Retinal pigment epithelial cell (primary cell): ENCODE results near the gene MOCS3.
A peak's percentile ranks its signal among the peaks of the same experiment; 100 is the strongest.

Experiments
- DNase-seq: peaks from one replicate; pipeline ENCODE4 v3.0.0-alpha.2; 2010; ENCODE audit warnings: low read depth
- H3K4me3 ChIP-seq: 2 replicates; pipeline ENCODE4 v1.5.1; 2011; ENCODE audit warnings: mild to moderate bottlenecking, low read length, control low read depth, moderate library complexity
- CTCF ChIP-seq: conservative IDR thresholded peaks from 2 replicates; pipeline ENCODE4 v1.5.1; 2011; ENCODE audit warnings: low read depth, low read length, control low read depth, inconsistent platforms

The MOCS3 gene

GRCh38 chr20:50926530-50926929, 32.1 kb upstream of the MOCS3 start:
- H3K4me3 ChIP-seq, result no peak overlapping the region
- no peak for TF ChIP-seq CTCF
- no peak for DNase-seq

- TF ChIP-seq CTCF, result peak; percentile 16
- DNase-seq, result no peak
- H3K4me3 ChIP-seq, result peak overlapping the region; percentile 88
These were observed 30.1 kb upstream of the MOCS3 start for GRCh38 chr20:50928469-50928868.

- DNase-seq, result peak; percentile 95
- peak overlapping the region; percentile 88 for H3K4me3 ChIP-seq
- peak; percentile 100 for TF ChIP-seq CTCF
These were observed 29.1 kb upstream of the MOCS3 start for GRCh38 chr20:50929299-50930138.

- peak overlapping the region; percentile 88 for H3K4me3 ChIP-seq
- DNase-seq, result no peak
- no peak for TF ChIP-seq CTCF
These were observed 28.3 kb upstream of the MOCS3 start for GRCh38 chr20:50930139-50930975.

- TF ChIP-seq CTCF, result no peak
- H3K4me3 ChIP-seq, result peak overlapping the region; percentile 65
These were observed 27.7 kb upstream of the MOCS3 start for GRCh38 chr20:50930976-50931305.

GRCh38 chr20:50931306-50932015, 27.2 kb upstream of the MOCS3 start, which contains the start of gene ADNP:
ADNP (minus strand) TSS chr20:50931437; CDS start chr20:50903996, 27,441 bp downstream.
- TF ChIP-seq CTCF, result peak; percentile 61
- H3K4me3 ChIP-seq, result peak within 1 kb of the TSS; percentile 88
- peak; percentile 79 for DNase-seq

More at GRCh38 chr20:50930976-50931305, 27.7 kb upstream of the MOCS3 start:
- no peak for DNase-seq
